ENCODE results near the gene SBSN. TPM values are rescaled to one million over a fixed set of nuclear protein-coding genes. Genes with fewer than 3 reads are reported as not detected.
A peak's percentile ranks its signal among the peaks of the same experiment; 100 is the strongest.
"Not testable (repeated sequence)": the region's sequence is repeated elsewhere in the genome, so short reads cannot be mapped to it uniquely, and the experiment has no call there.

SBSN gene
- total RNA-seq, 1 donor from 2014 or later, result 0.21 TPM

DNA sequence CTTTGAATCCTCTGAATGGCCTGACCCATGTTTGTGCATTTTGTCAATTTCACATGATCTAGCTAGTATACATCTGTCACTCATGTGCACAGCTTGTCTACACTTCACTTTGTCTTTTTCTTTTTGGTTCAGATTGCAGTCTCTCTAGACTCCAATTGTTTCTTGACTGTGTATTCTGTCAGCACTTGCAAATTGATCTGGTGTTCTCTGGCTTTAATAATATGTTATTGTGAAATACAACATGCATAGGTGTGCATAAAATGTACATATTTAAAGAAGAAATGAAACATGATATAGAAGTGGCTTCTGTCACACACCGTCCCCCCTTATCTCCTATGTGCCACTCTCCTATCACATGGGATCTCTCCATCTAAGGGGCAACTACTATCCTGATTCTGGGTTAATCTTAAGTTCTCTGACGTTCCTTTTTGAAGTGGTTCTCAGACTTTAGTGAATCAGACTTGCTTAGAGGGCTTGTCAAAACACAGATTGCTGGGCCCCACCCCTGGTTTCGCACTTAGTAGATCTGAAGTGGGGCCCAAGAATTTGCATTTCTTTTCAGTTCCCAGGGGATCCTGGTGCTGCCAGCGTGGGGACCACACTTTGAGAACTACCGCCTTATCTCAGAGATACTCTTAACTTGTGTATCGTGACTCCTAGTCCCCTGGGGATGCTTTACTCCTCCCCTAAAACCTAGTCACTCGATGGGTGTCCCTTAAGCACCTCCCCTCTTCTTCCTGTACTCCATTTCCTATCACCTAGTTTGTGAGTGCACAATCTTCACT lies 43.7 kb downstream of the SBSN start:
- Mint-ChIP-seq H3K27me3 (ENCODE audit: low read depth) (peaks cover 55% of the 10 kb centered on the region), H3K27ac (ENCODE audit: unreplicated experiment) (no peak overlapping the region), H3K4me3 (no peak overlapping the region), H3K36me3 (ENCODE audit: low read depth) (no peaks in the 10 kb centered on the region), H3K9me3 (no peaks in the 10 kb centered on the region), H3K4me1 (no peaks in the 10 kb centered on the region)
- TF ChIP-seq, protein P1, sequence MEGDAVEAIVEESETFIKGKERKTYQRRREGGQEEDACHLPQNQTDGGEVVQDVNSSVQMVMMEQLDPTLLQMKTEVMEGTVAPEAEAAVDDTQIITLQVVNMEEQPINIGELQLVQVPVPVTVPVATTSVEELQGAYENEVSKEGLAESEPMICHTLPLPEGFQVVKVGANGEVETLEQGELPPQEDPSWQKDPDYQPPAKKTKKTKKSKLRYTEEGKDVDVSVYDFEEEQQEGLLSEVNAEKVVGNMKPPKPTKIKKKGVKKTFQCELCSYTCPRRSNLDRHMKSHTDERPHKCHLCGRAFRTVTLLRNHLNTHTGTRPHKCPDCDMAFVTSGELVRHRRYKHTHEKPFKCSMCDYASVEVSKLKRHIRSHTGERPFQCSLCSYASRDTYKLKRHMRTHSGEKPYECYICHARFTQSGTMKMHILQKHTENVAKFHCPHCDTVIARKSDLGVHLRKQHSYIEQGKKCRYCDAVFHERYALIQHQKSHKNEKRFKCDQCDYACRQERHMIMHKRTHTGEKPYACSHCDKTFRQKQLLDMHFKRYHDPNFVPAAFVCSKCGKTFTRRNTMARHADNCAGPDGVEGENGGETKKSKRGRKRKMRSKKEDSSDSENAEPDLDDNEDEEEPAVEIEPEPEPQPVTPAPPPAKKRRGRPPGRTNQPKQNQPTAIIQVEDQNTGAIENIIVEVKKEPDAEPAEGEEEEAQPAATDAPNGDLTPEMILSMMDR (conservative IDR thresholded peaks at IDR 0.05), result no peak
- no peak for DNase-seq (ENCODE audit: low read depth, low spot score)

DNA sequence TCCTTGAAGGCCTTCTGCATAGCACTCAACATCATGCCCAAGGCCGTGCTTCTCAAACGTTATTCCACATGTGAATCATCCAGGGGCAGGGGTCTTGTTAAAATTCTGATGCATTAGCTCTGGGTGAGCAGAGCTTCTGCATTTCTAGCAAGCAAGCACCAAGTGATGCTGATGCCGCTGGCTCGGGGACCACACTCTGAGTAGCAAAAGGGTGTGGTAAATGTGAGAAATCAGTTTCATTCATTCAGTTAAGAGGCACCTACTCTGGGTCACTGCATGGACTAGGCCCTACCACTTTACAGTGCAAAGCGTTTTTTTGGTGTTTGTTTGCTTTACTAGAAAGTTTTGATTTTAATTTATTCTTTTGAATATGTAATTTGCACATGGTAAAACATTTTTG lies 45.0 kb downstream of the SBSN start:
- Mint-ChIP-seq H3K9me3 (no peaks in the 10 kb centered on the region), H3K27ac (ENCODE audit: unreplicated experiment) (no peak overlapping the region), H3K4me1 (no peaks in the 10 kb centered on the region), H3K27me3 (ENCODE audit: low read depth) (peaks cover 45% of the 10 kb centered on the region), H3K4me3 (no peak overlapping the region), H3K36me3 (ENCODE audit: low read depth) (no peaks in the 10 kb centered on the region)
- DNase-seq (ENCODE audit: low read depth, low spot score), result no peak
- TF ChIP-seq, protein P1 (conservative IDR thresholded peaks at IDR 0.05), result no peak

DNA sequence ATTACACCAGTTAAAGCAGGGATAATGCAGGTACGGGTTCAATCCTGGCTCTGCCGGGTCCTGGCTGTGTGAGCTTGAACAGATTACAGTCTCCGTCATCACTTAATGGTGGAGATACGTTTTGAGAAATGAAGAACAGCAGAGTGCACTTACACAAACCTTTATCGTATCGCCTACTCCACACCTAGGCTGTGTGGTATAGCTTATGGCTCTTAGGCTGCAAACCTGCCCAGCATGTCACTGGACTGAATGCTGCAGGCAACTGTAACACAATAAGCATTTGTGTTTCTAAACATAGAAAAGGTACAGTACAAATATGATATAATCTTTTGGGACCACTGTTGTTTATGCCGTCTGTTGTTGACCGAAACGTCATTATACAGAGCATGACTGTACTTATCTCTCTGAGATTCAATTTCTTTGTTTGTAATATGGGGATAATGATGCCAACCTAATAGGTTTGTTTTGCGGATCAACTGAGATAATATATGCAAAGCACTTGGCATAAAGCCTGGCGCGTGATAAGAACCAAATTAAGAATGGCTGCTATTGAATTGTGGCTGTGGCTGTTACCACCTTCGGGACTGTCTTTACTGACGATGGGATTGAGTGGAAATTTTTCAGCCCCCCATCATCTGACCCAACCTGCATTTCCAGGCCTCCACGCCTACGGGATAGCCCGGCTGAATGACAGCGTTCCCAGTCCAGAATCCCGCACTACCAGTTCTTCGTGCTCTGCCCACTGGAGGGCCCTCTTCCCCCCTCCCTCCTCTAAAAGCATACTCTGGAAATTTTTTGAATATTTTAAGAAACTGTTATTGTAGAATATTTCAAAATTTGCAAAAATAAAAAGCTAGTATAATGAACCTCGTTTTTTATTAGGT lies 49.1 kb downstream of the SBSN start:
- no peaks in the 10 kb centered on the region for H3K4me1 Mint-ChIP-seq
- no peak for DNase-seq (ENCODE audit: low read depth, low spot score)
- peak overlapping the region; percentile 71 for H3K27ac Mint-ChIP-seq (ENCODE audit: unreplicated experiment)
- H3K36me3 Mint-ChIP-seq (ENCODE audit: low read depth), result no peaks in the 10 kb centered on the region
- H3K9me3 Mint-ChIP-seq, result no peaks in the 10 kb centered on the region
- H3K27me3 Mint-ChIP-seq (ENCODE audit: low read depth), result peaks cover 17% of the 10 kb centered on the region
- H3K4me3 Mint-ChIP-seq, result no peak overlapping the region
- TF ChIP-seq, protein P1 (conservative IDR thresholded peaks at IDR 0.05), result peak; percentile 43

DNA sequence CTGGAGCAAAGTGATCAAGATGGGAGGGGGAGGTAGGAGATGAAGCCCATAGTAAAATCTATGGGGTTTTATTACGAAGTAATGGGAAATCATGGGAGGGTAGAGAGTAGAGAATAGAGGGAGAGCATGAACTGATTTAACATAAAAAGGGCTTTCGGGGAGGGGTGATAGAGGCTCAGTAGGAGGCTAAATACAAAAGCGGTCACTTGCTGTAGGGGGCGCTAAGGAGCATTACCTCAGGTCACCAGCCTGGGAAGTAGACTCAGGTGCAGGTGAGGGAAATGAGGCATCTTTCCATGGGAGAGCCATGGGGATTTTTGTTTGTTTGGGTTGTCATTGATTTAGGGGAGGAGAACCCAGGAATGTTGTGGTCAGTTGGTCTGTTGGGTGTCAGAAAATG lies 52.0 kb downstream of the SBSN start:
- no peak overlapping the region for H3K27ac Mint-ChIP-seq (ENCODE audit: unreplicated experiment)
- H3K4me3 Mint-ChIP-seq, result no peak overlapping the region
- no peak for DNase-seq (ENCODE audit: low read depth, low spot score)
- no peaks in the 10 kb centered on the region for H3K9me3 Mint-ChIP-seq
- no peaks in the 10 kb centered on the region for H3K4me1 Mint-ChIP-seq
- H3K27me3 Mint-ChIP-seq (ENCODE audit: low read depth), result peaks cover 10% of the 10 kb centered on the region
- H3K36me3 Mint-ChIP-seq (ENCODE audit: low read depth), result no peaks in the 10 kb centered on the region
- TF ChIP-seq, protein P1 (conservative IDR thresholded peaks at IDR 0.05), result peak; percentile 25

DNA sequence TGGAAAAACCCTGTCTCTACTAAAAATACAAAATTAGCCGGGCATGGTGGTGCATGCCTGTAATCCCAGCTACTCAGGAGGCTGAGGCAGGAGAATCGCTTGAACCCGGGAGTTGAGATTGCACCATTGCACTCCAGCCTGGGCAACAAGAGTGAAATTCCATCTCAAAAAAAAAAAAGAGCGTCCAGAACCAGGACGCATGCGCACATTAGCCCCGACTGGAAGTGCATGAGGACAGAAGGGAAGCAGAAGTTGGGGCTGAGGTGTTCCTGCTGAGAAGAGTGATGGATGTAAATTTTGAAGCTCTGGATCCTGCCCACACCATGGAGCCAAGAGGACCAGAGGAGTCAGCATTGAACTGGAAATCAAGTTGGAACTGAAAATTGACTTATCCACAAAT lies 53.5 kb downstream of the SBSN start:
- H3K9me3 Mint-ChIP-seq; H3K27me3 Mint-ChIP-seq (ENCODE audit: low read depth); H3K27ac Mint-ChIP-seq (ENCODE audit: unreplicated experiment); DNase-seq (ENCODE audit: low read depth, low spot score); H3K36me3 Mint-ChIP-seq (ENCODE audit: low read depth); H3K4me1 Mint-ChIP-seq; H3K4me3 Mint-ChIP-seq: not testable (repeated sequence)

DNA sequence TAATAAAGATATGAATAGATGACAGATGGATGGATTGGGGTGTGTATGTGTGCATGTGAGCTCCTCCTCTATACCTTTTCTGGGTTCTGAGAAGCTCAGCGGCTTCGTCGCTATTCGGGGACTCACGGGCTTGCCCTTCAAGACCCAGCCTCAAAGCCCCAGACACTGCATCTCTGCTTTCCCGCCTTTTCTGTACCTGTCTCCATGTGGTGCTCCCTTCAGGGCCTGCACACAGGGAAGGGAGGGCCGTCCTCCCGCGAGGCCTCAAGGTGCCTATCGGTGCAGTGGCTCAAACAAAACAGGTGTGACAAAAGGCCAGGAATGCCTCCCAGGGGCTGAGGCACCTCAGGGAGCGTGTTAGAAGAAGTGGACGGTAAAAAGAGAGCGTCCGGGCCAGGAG lies 54.0 kb downstream of the SBSN start:
- Mint-ChIP-seq H3K4me1 (no peaks in the 10 kb centered on the region), H3K4me3 (no peak overlapping the region), H3K36me3 (ENCODE audit: low read depth) (no peaks in the 10 kb centered on the region), H3K27ac (ENCODE audit: unreplicated experiment) (no peak overlapping the region), H3K27me3 (ENCODE audit: low read depth) (peaks cover 8% of the 10 kb centered on the region), H3K9me3 (no peaks in the 10 kb centered on the region)
- no peak for DNase-seq (ENCODE audit: low read depth, low spot score)
- TF ChIP-seq, protein P1 (conservative IDR thresholded peaks at IDR 0.05), result no peak

Data from neural crest cell (in vitro differentiated cells).